NCI-H2171 treated with DMSO at 0.1 percent for 48 hours (cell line): ENCODE results near the gene SLC34A1.
A peak's percentile ranks its signal among the peaks of the same experiment; 100 is the strongest.
"Not testable (repeated sequence)": the region's sequence is repeated elsewhere in the genome, so short reads cannot be mapped to it uniquely, and the experiment has no call there.

ENCODE experiments used
- DNase-seq: peaks from one replicate; lab custom pipeline; 2025; lab: John Stamatoyannopoulos, UW

SLC34A1 gene

GRCh38 chr5:177384134-177384533, at the start of gene SLC34A1:
Gene SLC34A1, plus strand, starts transcription at chr5:177384434. Its CDS starts 1,308 bp downstream, at chr5:177385742.
- no peak for DNase-seq

GRCh38 chr5:177334781-177335700, 49.2 kb upstream of the SLC34A1 start:
- no peak for DNase-seq

GRCh38 chr5:177335701-177336065, 48.6 kb upstream of the SLC34A1 start:
- DNase-seq = no peak

GRCh38 chr5:177336112-177336511, 48.1 kb upstream of the SLC34A1 start:
- peak; percentile 3 for DNase-seq

GRCh38 chr5:177336603-177337494, 47.4 kb upstream of the SLC34A1 start:
- no peak for DNase-seq

GRCh38 chr5:177338251-177339106, 45.8 kb upstream of the SLC34A1 start:
- DNase-seq = no peak

- DNase-seq = no peak
Observed at GRCh38 chr5:177339107-177339638, 45.1 kb upstream of the SLC34A1 start.

- DNase-seq = not testable (repeated sequence)
Observed at GRCh38 chr5:177343000-177343399, 41.2 kb upstream of the SLC34A1 start.

GRCh38 chr5:177343777-177344176, 40.5 kb upstream of the SLC34A1 start:
- DNase-seq = no peak

GRCh38 chr5:177344891-177345290, 39.3 kb upstream of the SLC34A1 start:
- DNase-seq = no peak

GRCh38 chr5:177346820-177347219, 37.4 kb upstream of the SLC34A1 start:
- DNase-seq = no peak

GRCh38 chr5:177347699-177348098, 36.5 kb upstream of the SLC34A1 start:
- DNase-seq = no peak

- DNase-seq = no peak
Observed at GRCh38 chr5:177349362-177349647, 34.9 kb upstream of the SLC34A1 start.

GRCh38 chr5:177349762-177350161, 34.5 kb upstream of the SLC34A1 start:
- no peak for DNase-seq

- no peak for DNase-seq
Observed at GRCh38 chr5:177350776-177351391, 33.4 kb upstream of the SLC34A1 start.

- DNase-seq = peak; percentile 89
Observed at GRCh38 chr5:177351392-177352329, 32.6 kb upstream of the SLC34A1 start, which contains the start of gene LMAN2. Gene LMAN2, minus strand, starts transcription at chr5:177351668. Its CDS starts 21 bp downstream, at chr5:177351647.

GRCh38 chr5:177353093-177353492, 31.1 kb upstream of the SLC34A1 start:
- DNase-seq = no peak

GRCh38 chr5:177354256-177354655, 30.0 kb upstream of the SLC34A1 start:
- no peak for DNase-seq

- no peak for DNase-seq
Observed at GRCh38 chr5:177354711-177355110, 29.5 kb upstream of the SLC34A1 start.
